Measurements from ENCODE around the gene LPP.

Gene LPP

DNA sequence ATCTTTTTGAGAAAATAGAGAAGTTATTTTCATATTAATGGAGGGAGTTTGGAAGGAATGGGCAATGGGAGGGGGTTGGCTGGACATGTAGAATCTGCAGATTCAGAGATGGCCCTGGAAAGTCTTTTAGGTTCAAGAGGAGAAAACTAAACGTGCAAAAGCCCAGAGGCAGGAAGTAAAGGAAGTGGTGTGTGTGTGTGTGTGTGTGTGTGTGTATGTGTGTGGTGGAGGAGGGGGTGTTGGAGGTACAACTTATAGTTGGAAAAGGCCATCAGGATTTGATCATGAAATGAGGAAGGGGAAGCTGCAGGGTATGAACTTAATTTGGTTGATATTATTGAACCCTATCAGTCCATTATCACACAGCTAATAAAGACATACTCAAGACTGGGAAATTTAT lies 5.6 kb upstream of the LPP start:
- no peak for DNase-seq (ENCODE audit: low read depth in 1 of 2, low spot score in 1 of 2)
- no peak for TF ChIP-seq JUND (IDR thresholded peaks at IDR 0.05; ENCODE audit: low read depth)
- in situ Hi-C loops (cut with HindIII; ENCODE audit: low pct_unique_long_range_greater_than_20kb, low sequenced_read_pairs) = no loop called here

DNA sequence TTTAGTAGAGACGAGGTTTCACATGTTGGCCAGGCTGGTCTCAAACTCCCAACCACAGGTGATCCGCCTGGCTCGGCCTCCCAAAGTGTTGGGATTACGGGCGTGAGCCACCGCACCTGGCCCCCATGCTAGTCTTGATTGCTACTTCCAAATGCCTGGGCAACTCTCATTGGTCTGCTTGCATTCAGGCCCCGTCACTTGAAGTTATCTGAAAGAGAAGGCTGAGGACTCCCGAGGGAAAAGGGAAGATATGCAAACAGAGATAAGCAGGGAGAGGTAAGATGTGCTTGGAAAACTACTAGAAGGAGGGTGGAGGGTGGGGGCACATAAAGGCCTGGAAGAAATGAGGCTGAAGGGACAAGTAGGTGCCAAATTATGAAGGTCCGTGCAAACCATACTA lies 4.4 kb upstream of the LPP start:
- in situ Hi-C loops (cut with HindIII; ENCODE audit: low pct_unique_long_range_greater_than_20kb, low sequenced_read_pairs) = no loop called here
- TF ChIP-seq JUND (IDR thresholded peaks at IDR 0.05; ENCODE audit: low read depth) = no peak
- DNase-seq (ENCODE audit: low read depth in 1 of 2, low spot score in 1 of 2) = no peak

DNA sequence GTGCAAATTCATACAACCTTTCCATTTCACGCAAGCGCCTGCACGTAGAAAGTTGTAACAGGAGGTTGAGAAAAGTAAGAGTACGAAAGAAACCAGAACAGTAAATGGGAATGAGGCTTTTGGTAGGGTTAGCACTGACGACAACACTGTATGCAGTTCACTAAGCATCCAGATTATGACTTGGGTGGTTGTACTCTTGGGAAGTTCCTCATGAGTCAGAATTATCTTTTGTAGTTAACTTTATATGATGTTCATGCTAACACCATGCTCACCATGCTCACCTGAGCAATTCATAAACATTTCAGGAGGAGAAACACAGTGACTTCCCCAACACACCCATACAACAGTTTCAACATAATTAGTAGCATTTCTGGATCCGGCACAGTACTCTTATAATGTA lies 3.0 kb upstream of the LPP start:
- no peak for DNase-seq (ENCODE audit: low read depth in 1 of 2, low spot score in 1 of 2)
- in situ Hi-C loops (cut with HindIII; ENCODE audit: low pct_unique_long_range_greater_than_20kb, low sequenced_read_pairs) = no loop called here
- TF ChIP-seq JUND (IDR thresholded peaks at IDR 0.05; ENCODE audit: low read depth) = no peak

GRCh38 chr3:188151438-188151837 lies 2.5 kb upstream of the LPP start:
- no peak for TF ChIP-seq JUND (IDR thresholded peaks at IDR 0.05; ENCODE audit: low read depth)
- in situ Hi-C loops (cut with HindIII; ENCODE audit: low pct_unique_long_range_greater_than_20kb, low sequenced_read_pairs) = no loop called here
- no peak for DNase-seq (ENCODE audit: low read depth in 1 of 2, low spot score in 1 of 2)

- peak; percentile 54 to 89 for DNase-seq (ENCODE audit: low read depth in 1 of 2, low spot score in 1 of 2)
- TF ChIP-seq JUND (IDR thresholded peaks at IDR 0.05; ENCODE audit: low read depth) = no peak
- in situ Hi-C loops (cut with HindIII; ENCODE audit: low pct_unique_long_range_greater_than_20kb, low sequenced_read_pairs) = no loop called here
These were observed 1.1 kb upstream of the LPP start for GRCh38 chr3:188152660-188153436.

GRCh38 chr3:188153437-188154013 lies 432 bp upstream of the LPP start:
- no peak for TF ChIP-seq JUND (IDR thresholded peaks at IDR 0.05; ENCODE audit: low read depth)
- DNase-seq (ENCODE audit: low read depth in 1 of 2, low spot score in 1 of 2) = peak; percentile 94
- in situ Hi-C loops (cut with HindIII; ENCODE audit: low pct_unique_long_range_greater_than_20kb, low sequenced_read_pairs) = no loop called here

DNA sequence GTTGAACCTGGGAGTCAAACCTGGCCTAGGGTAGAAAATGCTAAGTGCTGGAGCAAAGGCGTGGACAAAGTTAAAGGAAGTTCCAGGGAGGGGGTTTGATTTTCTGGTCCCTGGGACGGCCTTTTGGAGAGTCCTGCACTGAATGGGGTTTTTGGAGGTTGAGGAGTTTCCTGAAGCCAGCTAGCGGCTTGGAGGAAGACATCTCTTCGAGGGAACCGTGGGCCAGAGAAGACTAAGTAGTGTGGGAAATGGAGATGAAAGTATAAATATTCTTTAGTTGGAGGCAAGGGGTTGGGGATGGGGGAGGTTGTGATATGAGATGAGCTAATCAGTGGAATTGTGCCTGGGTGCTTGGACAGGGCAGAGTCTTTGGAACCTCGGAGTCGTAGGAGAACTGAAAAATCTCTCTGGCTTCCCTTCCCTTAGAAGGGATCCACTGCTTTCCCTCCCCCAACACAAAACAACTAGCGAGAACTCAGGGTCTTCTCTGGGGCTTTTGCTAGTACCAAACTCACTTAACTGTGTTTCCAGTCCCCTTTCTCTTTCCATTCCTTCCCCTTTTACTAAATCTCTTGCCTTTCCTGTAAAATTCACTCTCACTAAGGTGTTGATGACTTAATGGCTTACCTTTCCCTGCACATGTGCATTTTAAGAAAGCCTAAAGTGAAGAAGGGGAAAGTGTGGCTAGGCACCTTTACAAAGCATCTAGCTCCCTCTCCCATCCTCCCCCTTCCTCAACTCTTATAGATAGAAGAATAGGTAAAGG lies 1.0 kb downstream of the LPP start:
- no peak for DNase-seq (ENCODE audit: low read depth in 1 of 2, low spot score in 1 of 2)
- no peak for TF ChIP-seq JUND (IDR thresholded peaks at IDR 0.05; ENCODE audit: low read depth)
- in situ Hi-C loops (cut with HindIII; ENCODE audit: low pct_unique_long_range_greater_than_20kb, low sequenced_read_pairs) = no loop called here

DNA sequence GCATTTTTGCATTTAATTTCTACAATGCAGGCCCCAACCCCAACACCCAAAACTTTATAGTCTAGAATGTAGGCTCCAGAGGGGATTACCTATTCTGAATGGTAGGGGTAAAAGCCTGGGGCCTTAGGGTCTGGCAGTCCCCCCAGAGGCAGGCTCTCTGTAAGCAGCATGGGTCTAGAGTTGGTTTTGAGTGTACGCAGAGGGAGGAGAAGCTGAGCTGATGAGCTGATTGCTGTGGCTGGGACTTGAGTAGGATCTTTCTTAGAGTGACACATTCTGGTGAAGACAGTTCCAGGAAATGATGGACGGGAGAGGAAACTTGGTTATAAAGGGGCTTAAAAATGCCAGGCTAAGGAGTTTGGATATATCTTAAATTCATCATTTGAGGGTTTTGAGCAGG lies 2.1 kb downstream of the LPP start:
- no peak for DNase-seq (ENCODE audit: low read depth in 1 of 2, low spot score in 1 of 2)
- TF ChIP-seq JUND (IDR thresholded peaks at IDR 0.05; ENCODE audit: low read depth) = no peak
- in situ Hi-C loops (cut with HindIII; ENCODE audit: low pct_unique_long_range_greater_than_20kb, low sequenced_read_pairs) = no loop called here

DNA sequence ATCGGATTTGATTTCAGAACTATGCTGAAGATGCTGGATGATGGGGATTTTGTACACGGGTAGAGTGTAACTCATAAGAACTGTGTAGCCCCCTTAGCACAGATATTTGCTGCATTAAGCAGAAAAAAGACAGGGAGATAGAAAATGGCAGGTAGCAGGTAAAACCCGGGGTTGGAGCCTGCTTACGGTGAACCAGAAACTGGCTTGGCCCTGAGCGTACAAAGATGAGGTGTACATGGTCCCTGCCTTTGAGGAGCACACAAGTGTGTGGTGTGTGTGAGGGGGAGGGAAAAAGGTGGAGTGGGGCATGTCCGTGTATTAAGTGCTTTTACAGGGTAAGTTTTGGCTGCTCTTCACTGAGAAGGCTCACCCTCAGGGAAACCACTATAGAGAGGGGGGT lies 3.5 kb downstream of the LPP start:
- in situ Hi-C loops (cut with HindIII; ENCODE audit: low pct_unique_long_range_greater_than_20kb, low sequenced_read_pairs) = no loop called here
- DNase-seq (ENCODE audit: low read depth in 1 of 2, low spot score in 1 of 2) = no peak
- no peak for TF ChIP-seq JUND (IDR thresholded peaks at IDR 0.05; ENCODE audit: low read depth)

GRCh38 chr3:188157971-188158370 lies 4.0 kb downstream of the LPP start:
- in situ Hi-C loops (cut with HindIII; ENCODE audit: low pct_unique_long_range_greater_than_20kb, low sequenced_read_pairs) = no loop called here
- DNase-seq (ENCODE audit: low read depth in 1 of 2, low spot score in 1 of 2) = no peak
- no peak for TF ChIP-seq JUND (IDR thresholded peaks at IDR 0.05; ENCODE audit: low read depth)

GRCh38 chr3:188158731-188159310 lies 4.9 kb downstream of the LPP start:
- TF ChIP-seq JUND (IDR thresholded peaks at IDR 0.05; ENCODE audit: low read depth) = no peak
- DNase-seq (ENCODE audit: low read depth in 1 of 2, low spot score in 1 of 2) = no peak
- in situ Hi-C loops (cut with HindIII; ENCODE audit: low pct_unique_long_range_greater_than_20kb, low sequenced_read_pairs) = no loop called here

DNA sequence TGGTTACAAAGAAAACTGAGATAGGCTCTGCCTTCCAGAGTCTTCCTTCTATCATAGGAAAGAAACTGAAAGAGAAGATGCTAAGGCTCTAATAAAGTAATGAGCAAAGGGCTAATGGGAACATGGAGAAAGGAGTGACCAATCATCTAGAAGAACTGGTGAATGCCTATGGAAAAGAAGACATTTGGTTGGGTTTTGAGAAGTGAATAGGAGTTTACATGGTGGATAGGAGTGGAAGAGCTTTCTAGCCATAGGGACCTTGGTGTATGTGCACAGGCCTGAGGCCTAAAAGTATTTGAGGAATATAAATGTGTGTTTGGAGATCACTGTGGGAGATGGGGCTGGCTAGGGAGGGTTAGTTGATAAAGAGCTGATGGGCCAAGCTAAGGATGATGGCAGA lies 6.8 kb downstream of the LPP start:
- in situ Hi-C loops (cut with HindIII; ENCODE audit: low pct_unique_long_range_greater_than_20kb, low sequenced_read_pairs) = no loop called here
- TF ChIP-seq JUND (IDR thresholded peaks at IDR 0.05; ENCODE audit: low read depth) = no peak

GRCh38 chr3:188164248-188164687 lies 10.3 kb downstream of the LPP start:
- peak in 1 of 2 experiments; percentile 78 for DNase-seq (ENCODE audit: low read depth in 1 of 2, low spot score in 1 of 2)
- no peak for TF ChIP-seq JUND (IDR thresholded peaks at IDR 0.05; ENCODE audit: low read depth)
- in situ Hi-C loops (cut with HindIII; ENCODE audit: low pct_unique_long_range_greater_than_20kb, low sequenced_read_pairs) = no loop called here

More for the DNA sequence above, 6.8 kb downstream of the LPP start:
- no peak for DNase-seq (ENCODE audit: low read depth in 1 of 2, low spot score in 1 of 2)
